Measurements from ENCODE around the gene SCARF2. TPM values are rescaled to one million over a fixed set of nuclear protein-coding genes. Genes with fewer than 3 reads are reported as not detected.

The SCARF2 gene
- total RNA-seq, 1 donor from 2014 or later = 23.4 TPM

GRCh38 chr22:20423008-20423905 is 14.4 kb downstream of the SCARF2 start:
- H3K27ac Mint-ChIP-seq (ENCODE audit: unreplicated experiment) = peak overlapping the region; percentile 89
- H3K4me1 Mint-ChIP-seq = peaks cover 19% of the 10 kb centered on the region
- no peak for DNase-seq (ENCODE audit: low read depth, low spot score)
- H3K36me3 Mint-ChIP-seq (ENCODE audit: low read depth) = peaks cover 6% of the 10 kb centered on the region
- peak overlapping the region; percentile 54 for H3K4me3 Mint-ChIP-seq
- TF ChIP-seq CTCF (conservative IDR thresholded peaks at IDR 0.05) = no peak
- no peaks in the 10 kb centered on the region for H3K9me3 Mint-ChIP-seq
- peaks cover 2% of the 10 kb centered on the region for H3K27me3 Mint-ChIP-seq (ENCODE audit: low read depth)

- no peak for TF ChIP-seq CTCF (conservative IDR thresholded peaks at IDR 0.05)
- Mint-ChIP-seq H3K9me3 (no peaks in the 10 kb centered on the region), H3K36me3 (ENCODE audit: low read depth) (peaks cover 4% of the 10 kb centered on the region), H3K27ac (ENCODE audit: unreplicated experiment) (no peak overlapping the region), H3K4me1 (peaks cover 19% of the 10 kb centered on the region), H3K27me3 (ENCODE audit: low read depth) (peaks cover under 1% of the 10 kb centered on the region), H3K4me3 (no peak overlapping the region)
- no peak for DNase-seq (ENCODE audit: low read depth, low spot score)
These were observed 15.2 kb downstream of the SCARF2 start for GRCh38 chr22:20422271-20423007.

- H3K27me3 Mint-ChIP-seq (ENCODE audit: low read depth) = no peaks in the 10 kb centered on the region
- H3K4me1 Mint-ChIP-seq = peaks cover 19% of the 10 kb centered on the region
- no peaks in the 10 kb centered on the region for H3K36me3 Mint-ChIP-seq (ENCODE audit: low read depth)
- no peaks in the 10 kb centered on the region for H3K9me3 Mint-ChIP-seq
- TF ChIP-seq CTCF (conservative IDR thresholded peaks at IDR 0.05) = no peak
- no peak overlapping the region for H3K4me3 Mint-ChIP-seq
- no peak for DNase-seq (ENCODE audit: low read depth, low spot score)
- no peak overlapping the region for H3K27ac Mint-ChIP-seq (ENCODE audit: unreplicated experiment)
These were observed 16.1 kb downstream of the SCARF2 start for GRCh38 chr22:20421507-20421874.

- no peak for TF ChIP-seq CTCF (conservative IDR thresholded peaks at IDR 0.05)
- no peaks in the 10 kb centered on the region for H3K9me3 Mint-ChIP-seq
- DNase-seq (ENCODE audit: low read depth, low spot score) = no peak
- H3K27me3 Mint-ChIP-seq (ENCODE audit: low read depth) = no peaks in the 10 kb centered on the region
- no peak overlapping the region for H3K27ac Mint-ChIP-seq (ENCODE audit: unreplicated experiment)
- H3K4me3 Mint-ChIP-seq = no peak overlapping the region
- H3K36me3 Mint-ChIP-seq (ENCODE audit: low read depth) = no peaks in the 10 kb centered on the region
- H3K4me1 Mint-ChIP-seq = peaks cover 19% of the 10 kb centered on the region
These were observed 17.3 kb downstream of the SCARF2 start for GRCh38 chr22:20420157-20420842.

GRCh38 chr22:20419664-20419951 is 18.0 kb downstream of the SCARF2 start:
- H3K36me3 Mint-ChIP-seq (ENCODE audit: low read depth) = no peaks in the 10 kb centered on the region
- no peaks in the 10 kb centered on the region for H3K27me3 Mint-ChIP-seq (ENCODE audit: low read depth)
- no peaks in the 10 kb centered on the region for H3K9me3 Mint-ChIP-seq
- no peak overlapping the region for H3K4me3 Mint-ChIP-seq
- peaks cover 19% of the 10 kb centered on the region for H3K4me1 Mint-ChIP-seq
- H3K27ac Mint-ChIP-seq (ENCODE audit: unreplicated experiment) = no peak overlapping the region
- no peak for TF ChIP-seq CTCF (conservative IDR thresholded peaks at IDR 0.05)
- DNase-seq (ENCODE audit: low read depth, low spot score) = no peak

Measured in neural crest cell (in vitro differentiated cells).